HFFc6 (cell line): ENCODE data around the gene AGFG2. TPM values are rescaled to one million over a fixed set of nuclear protein-coding genes. Genes with fewer than 3 reads are reported as not detected.
"Not testable (repeated sequence)": the region's sequence is repeated elsewhere in the genome, so short reads cannot be mapped to it uniquely, and the experiment has no call there.

Experiments
- DNase-seq: peaks from one replicate; pipeline ENCODE4 v3.0.0-alpha.2; 2018
- H3K27ac Mint-ChIP-seq: 2 replicates; pipeline ENCODE4 v1.8.0; 2020; ENCODE audit warnings: mild to moderate bottlenecking, mixed read lengths
- H3K27me3 Mint-ChIP-seq: 2 replicates; pipeline ENCODE4 v1.8.0; 2021; ENCODE audit warnings: mild to moderate bottlenecking, moderate library complexity, mixed read lengths; ENCODE audit not compliant: insufficient read depth
- H3K36me3 Mint-ChIP-seq: 2 replicates; pipeline ENCODE4 v1.8.0; 2021; ENCODE audit warnings: low read depth, mixed read lengths
- H3K4me1 Mint-ChIP-seq: 2 replicates; pipeline ENCODE4 v1.8.0; 2020; ENCODE audit warnings: low read depth, mixed read lengths
- H3K4me3 Mint-ChIP-seq: 2 replicates; pipeline ENCODE4 v1.8.0; 2020; ENCODE audit warnings: mild to moderate bottlenecking, moderate library complexity, mixed read lengths
- H3K9me3 Mint-ChIP-seq: 2 replicates; pipeline ENCODE4 v1.8.0; 2020; ENCODE audit warnings: mild to moderate bottlenecking, mixed read lengths
- total RNA-seq, 6 experiments: library from RNA; stranded (reverse); fragmentation: NEBNext Ultra II Directional; extraction: Animal tissue kit (Norgen Biotek cat#: 25700); gene quantifications; 2 replicates in 1 of 6; 3 replicates in 5 of 6; pipeline ENCODE4 v1.2.3, GENCODE V29; 2021
- TF ChIP-seq, protein P1 (sequence below): fragments of 200-600 bp; sonication (generic); IDR thresholded peaks from 2 replicates; pipeline ENCODE4 v1.5.0; 2021; ENCODE audit warnings: antibody characterized with exemption, mild to moderate bottlenecking

AGFG2 gene
- total RNA-seq, 6 experiments from 2014 or later, result 14.4 to 21.4 (median 18.9) TPM

- no peaks in the 10 kb centered on the region for H3K36me3 Mint-ChIP-seq
- H3K4me3 Mint-ChIP-seq, result no peak overlapping the region
- DNase-seq, result no peak
- TF ChIP-seq, protein P1, sequence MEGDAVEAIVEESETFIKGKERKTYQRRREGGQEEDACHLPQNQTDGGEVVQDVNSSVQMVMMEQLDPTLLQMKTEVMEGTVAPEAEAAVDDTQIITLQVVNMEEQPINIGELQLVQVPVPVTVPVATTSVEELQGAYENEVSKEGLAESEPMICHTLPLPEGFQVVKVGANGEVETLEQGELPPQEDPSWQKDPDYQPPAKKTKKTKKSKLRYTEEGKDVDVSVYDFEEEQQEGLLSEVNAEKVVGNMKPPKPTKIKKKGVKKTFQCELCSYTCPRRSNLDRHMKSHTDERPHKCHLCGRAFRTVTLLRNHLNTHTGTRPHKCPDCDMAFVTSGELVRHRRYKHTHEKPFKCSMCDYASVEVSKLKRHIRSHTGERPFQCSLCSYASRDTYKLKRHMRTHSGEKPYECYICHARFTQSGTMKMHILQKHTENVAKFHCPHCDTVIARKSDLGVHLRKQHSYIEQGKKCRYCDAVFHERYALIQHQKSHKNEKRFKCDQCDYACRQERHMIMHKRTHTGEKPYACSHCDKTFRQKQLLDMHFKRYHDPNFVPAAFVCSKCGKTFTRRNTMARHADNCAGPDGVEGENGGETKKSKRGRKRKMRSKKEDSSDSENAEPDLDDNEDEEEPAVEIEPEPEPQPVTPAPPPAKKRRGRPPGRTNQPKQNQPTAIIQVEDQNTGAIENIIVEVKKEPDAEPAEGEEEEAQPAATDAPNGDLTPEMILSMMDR, result no peak
- H3K27me3 Mint-ChIP-seq, result peaks cover 22% of the 10 kb centered on the region
- no peaks in the 10 kb centered on the region for H3K4me1 Mint-ChIP-seq
- H3K9me3 Mint-ChIP-seq, result no peaks in the 10 kb centered on the region
- H3K27ac Mint-ChIP-seq, result no peak overlapping the region
Observed at GRCh38 chr7:100493476-100494264, 45.3 kb upstream of the AGFG2 start.

DNA sequence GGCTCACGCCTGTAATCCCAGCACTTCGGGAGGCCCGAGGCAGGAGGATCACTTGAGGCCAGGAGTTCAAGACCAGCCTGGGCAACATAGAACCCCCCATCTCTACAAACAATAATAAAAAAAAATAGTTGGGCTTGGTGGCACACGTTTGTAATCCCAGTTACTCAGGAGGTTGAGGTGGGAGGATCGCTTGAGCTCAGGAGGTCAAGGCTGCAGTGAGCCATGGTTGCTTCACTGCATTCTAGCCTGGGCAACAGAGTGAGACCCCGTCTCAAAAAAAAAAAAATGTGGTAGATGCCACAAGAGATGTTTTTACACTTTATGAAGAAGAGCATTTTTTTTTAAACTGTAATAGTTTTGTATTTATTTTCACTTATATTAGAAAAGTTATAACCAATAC lies 42.5 kb upstream of the AGFG2 start:
- H3K27ac Mint-ChIP-seq, result no peak overlapping the region
- peaks cover 23% of the 10 kb centered on the region for H3K27me3 Mint-ChIP-seq
- H3K4me1 Mint-ChIP-seq, result no peaks in the 10 kb centered on the region
- TF ChIP-seq, protein P1, result no peak
- DNase-seq, result no peak
- H3K9me3 Mint-ChIP-seq, result no peaks in the 10 kb centered on the region
- H3K4me3 Mint-ChIP-seq, result no peak overlapping the region
- no peaks in the 10 kb centered on the region for H3K36me3 Mint-ChIP-seq

- not testable (repeated sequence) for H3K4me3 Mint-ChIP-seq, H3K9me3 Mint-ChIP-seq, H3K27ac Mint-ChIP-seq, DNase-seq, H3K36me3 Mint-ChIP-seq
- peaks cover 15% of the 10 kb centered on the region for H3K27me3 Mint-ChIP-seq
- peaks cover 25% of the 10 kb centered on the region for H3K4me1 Mint-ChIP-seq
Observed at GRCh38 chr7:100500743-100501142, 38.3 kb upstream of the AGFG2 start.

GRCh38 chr7:100504031-100504430 lies 35.0 kb upstream of the AGFG2 start:
- not testable (repeated sequence) for H3K9me3 Mint-ChIP-seq, DNase-seq, H3K36me3 Mint-ChIP-seq, H3K4me3 Mint-ChIP-seq, H3K27me3 Mint-ChIP-seq, H3K27ac Mint-ChIP-seq
- peaks cover 27% of the 10 kb centered on the region for H3K4me1 Mint-ChIP-seq

DNA sequence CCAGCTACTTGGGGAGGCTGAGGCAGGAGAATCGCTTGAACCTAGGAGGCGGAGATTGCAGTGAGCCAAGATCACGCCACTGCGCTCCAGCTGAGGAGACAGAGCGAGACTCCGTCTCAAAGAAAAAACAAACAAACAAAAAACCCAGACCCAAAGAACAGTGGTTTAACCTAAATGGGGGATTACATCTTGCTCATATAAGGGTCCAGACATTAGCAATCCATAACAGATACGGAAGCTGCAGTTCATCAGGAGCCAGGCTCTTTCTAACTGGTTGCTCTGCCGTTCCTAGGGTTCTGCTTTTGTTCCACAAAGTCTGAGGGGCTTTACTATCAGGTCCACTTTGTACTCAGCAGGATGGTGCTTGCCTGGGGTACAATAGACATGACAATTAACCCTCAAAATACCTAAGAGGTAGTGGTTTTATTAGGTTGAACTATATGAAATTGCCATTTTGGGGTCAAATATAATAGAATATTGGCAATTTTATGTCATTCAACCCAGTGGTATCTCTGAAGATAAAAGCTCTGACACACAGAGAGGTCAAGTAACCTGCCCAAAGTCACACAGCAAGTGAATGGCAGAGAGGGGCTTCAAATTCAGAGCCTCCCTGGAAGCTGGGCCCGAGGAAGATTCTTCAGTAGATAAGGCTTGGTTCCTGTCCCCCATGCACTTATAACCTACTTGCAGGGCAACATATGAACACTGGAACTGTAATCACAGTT lies 34.0 kb upstream of the AGFG2 start:
- DNase-seq, result no peak
- H3K9me3 Mint-ChIP-seq, result no peaks in the 10 kb centered on the region
- H3K4me3 Mint-ChIP-seq, result no peak overlapping the region
- H3K4me1 Mint-ChIP-seq, result peaks cover 33% of the 10 kb centered on the region
- H3K27ac Mint-ChIP-seq, result no peak overlapping the region
- no peaks in the 10 kb centered on the region; the same call in 1 of the 2 replicates for H3K27me3 Mint-ChIP-seq
- no peaks in the 10 kb centered on the region for H3K36me3 Mint-ChIP-seq
- TF ChIP-seq, protein P1, result no peak

- Mint-ChIP-seq H3K9me3 (no peaks in the 10 kb centered on the region), H3K36me3 (no peaks in the 10 kb centered on the region), H3K27me3 (peaks cover 2% of the 10 kb centered on the region), H3K27ac (no peak overlapping the region), H3K4me1 (peaks cover 33% of the 10 kb centered on the region), H3K4me3 (no peak overlapping the region)
- TF ChIP-seq, protein P1, result no peak
- DNase-seq, result no peak
Observed at GRCh38 chr7:100506356-100506923, 32.6 kb upstream of the AGFG2 start.
